Measurements from ENCODE around the gene LGR6.

DNA sequence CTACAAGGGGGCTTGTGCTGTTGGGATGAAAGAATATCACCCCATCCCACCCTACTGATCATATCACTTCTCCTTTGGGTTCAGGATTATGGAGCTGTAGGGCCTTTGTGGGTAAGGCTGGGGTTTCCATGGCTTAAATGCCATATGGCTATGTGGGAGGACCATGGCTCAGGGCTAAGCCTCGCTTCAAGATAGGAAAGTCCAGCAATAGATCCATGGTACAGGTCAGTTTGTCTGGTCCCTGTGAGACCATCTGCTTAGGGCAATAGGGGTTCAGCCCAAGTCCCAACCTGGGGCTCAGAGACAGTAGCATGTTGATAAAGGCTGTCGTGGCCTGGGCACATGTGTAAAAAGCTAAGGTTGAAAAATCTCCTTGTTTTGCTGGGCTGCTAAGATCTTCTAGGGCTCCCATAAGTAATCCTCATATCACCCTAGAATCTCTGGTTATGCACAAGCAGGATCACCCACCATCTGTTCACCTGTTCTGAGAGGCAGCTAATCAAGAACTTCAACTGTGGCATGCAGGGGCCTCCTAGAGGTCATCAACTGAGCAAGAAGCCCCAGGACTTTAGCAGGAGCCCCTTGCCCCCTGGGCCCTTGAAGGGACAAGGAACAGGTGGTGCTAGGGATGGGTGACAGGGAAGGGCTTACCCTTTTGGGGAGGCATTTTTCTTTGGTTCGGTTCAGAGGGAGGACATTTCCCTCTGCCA lies 81.6 kb downstream of the LGR6 start:
- TF ChIP-seq, protein P1, sequence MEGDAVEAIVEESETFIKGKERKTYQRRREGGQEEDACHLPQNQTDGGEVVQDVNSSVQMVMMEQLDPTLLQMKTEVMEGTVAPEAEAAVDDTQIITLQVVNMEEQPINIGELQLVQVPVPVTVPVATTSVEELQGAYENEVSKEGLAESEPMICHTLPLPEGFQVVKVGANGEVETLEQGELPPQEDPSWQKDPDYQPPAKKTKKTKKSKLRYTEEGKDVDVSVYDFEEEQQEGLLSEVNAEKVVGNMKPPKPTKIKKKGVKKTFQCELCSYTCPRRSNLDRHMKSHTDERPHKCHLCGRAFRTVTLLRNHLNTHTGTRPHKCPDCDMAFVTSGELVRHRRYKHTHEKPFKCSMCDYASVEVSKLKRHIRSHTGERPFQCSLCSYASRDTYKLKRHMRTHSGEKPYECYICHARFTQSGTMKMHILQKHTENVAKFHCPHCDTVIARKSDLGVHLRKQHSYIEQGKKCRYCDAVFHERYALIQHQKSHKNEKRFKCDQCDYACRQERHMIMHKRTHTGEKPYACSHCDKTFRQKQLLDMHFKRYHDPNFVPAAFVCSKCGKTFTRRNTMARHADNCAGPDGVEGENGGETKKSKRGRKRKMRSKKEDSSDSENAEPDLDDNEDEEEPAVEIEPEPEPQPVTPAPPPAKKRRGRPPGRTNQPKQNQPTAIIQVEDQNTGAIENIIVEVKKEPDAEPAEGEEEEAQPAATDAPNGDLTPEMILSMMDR (IDR thresholded peaks at IDR 0.05; ENCODE audit: poor library complexity, severe bottlenecking) = no peak
- no peak for TF ChIP-seq REST (IDR thresholded peaks at IDR 0.05; ENCODE audit: borderline replicate concordance)
- TF ChIP-seq RAD21 (conservative IDR thresholded peaks at IDR 0.05) = no peak
